MM.1S (cell line): ENCODE data around the gene CYFIP1.

Experiments used
- EZH2 ChIP-seq: fragments of 300-600 bp; sonication (generic); optimal IDR thresholded peaks from 2 replicates; pipeline ENCODE3; 2017; ENCODE audit warnings: low read depth, mild to moderate bottlenecking, antibody characterized with exemption, low read length, mixed read lengths
- EZH2phosphoT487 ChIP-seq: fragments of 300-600 bp; sonication (generic); IDR thresholded peaks from 2 replicates; pipeline ENCODE4 v1.6.1; 2018; ENCODE audit warnings: antibody characterized with exemption, low read length
- TF ChIP-seq, protein P1 (sequence below): fragments of 300-600 bp; sonication (generic); IDR thresholded peaks from 2 replicates; pipeline ENCODE4 v1.5.1; 2016; ENCODE audit warnings: antibody characterized with exemption, low read length, mixed read lengths

DNA sequence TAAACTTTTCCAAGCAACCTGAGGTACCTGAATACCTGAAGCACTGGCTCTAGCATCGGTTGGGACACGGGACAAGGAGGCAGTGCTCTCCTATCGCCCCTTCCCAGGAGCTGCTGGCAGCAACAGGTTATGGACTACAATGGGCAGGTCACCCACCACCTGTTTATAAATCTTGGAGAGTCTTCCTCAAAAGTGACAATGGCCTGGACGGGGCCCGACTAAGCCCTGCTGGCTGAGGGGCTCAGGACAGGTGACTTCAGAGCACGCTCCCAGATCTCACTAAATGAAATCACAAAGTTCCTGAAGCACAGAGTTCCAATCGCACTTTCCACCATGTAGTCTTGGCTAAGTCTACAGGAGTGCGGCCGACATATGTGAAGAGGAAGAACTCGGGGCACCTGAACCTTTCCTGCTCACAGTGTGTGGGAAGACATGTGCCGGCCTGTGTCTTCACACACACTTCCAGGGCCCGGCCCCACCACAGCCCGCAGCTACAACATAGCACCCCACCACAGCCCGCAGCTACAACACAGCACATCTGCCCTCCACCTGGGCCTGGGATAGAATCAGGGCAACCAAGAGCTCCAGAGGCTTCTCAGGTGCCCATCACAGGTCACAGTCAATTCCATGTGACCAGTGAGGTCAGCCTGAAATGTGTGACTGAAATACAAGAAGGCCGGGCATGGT, 12.9 kb downstream of the CYFIP1 start:
- TF ChIP-seq, protein P1, sequence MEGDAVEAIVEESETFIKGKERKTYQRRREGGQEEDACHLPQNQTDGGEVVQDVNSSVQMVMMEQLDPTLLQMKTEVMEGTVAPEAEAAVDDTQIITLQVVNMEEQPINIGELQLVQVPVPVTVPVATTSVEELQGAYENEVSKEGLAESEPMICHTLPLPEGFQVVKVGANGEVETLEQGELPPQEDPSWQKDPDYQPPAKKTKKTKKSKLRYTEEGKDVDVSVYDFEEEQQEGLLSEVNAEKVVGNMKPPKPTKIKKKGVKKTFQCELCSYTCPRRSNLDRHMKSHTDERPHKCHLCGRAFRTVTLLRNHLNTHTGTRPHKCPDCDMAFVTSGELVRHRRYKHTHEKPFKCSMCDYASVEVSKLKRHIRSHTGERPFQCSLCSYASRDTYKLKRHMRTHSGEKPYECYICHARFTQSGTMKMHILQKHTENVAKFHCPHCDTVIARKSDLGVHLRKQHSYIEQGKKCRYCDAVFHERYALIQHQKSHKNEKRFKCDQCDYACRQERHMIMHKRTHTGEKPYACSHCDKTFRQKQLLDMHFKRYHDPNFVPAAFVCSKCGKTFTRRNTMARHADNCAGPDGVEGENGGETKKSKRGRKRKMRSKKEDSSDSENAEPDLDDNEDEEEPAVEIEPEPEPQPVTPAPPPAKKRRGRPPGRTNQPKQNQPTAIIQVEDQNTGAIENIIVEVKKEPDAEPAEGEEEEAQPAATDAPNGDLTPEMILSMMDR, result no peak
- TF ChIP-seq EZH2, result no peak
- no peak for TF ChIP-seq EZH2phosphoT487
